Spleen (tissue), 11 donors: ENCODE measurements around the gene CST9L. TPM values are rescaled to one million over a fixed set of nuclear protein-coding genes. Genes with fewer than 3 reads are reported as not detected.

ENCODE experiments used
- DNase-seq: peaks from one replicate; pipeline ENCODE4 v3.0.0-alpha.2; 2020
- H3K27ac ChIP-seq, 8 donors: fragments of 200-600 bp; sonication (generic) in 7 of 8; 1 replicate in 4 of 8; 2 replicates in 4 of 8; pipeline versions ENCODE4 v1.5.0 to v1.8.0; 2016 to 2021; ENCODE audit warnings: inconsistent platforms in 4 of 8, mild to moderate bottlenecking in 4 of 8, moderate library complexity in 1 of 8
- H3K27me3 ChIP-seq, 7 donors: fragments of 200-600 bp; sonication (generic) in 6 of 7; replicated peaks in 1 of 7; 1 replicate in 4 of 7; 2 replicates in 3 of 7; pipeline versions ENCODE4 v1.5.0 to v1.8.0; 2016 to 2021; ENCODE audit warnings: inconsistent platforms in 3 of 7, mild to moderate bottlenecking in 1 of 7
- H3K36me3 ChIP-seq, 6 donors: fragments of 200-600 bp; sonication (generic) in 5 of 6; 1 replicate in 4 of 6; 2 replicates in 2 of 6; pipeline versions ENCODE4 v1.5.0 to v1.8.0; 2016 to 2021; ENCODE audit warnings: inconsistent platforms in 2 of 6
- H3K4me1 ChIP-seq, 6 donors: fragments of 200-600 bp; sonication (generic) in 5 of 6; 1 replicate in 3 of 6; 2 replicates in 3 of 6; pipeline versions ENCODE4 v1.5.0 to v1.8.0; 2016 to 2021; ENCODE audit warnings: inconsistent platforms in 3 of 6
- H3K4me3 ChIP-seq, 8 donors: fragments of 200-600 bp; sonication (generic) in 7 of 8; 1 replicate in 4 of 8; 2 replicates in 4 of 8; pipeline versions ENCODE4 v1.5.0 to v1.8.0; 2016 to 2021; ENCODE audit warnings: inconsistent platforms in 4 of 8, mild to moderate bottlenecking in 4 of 8, moderate library complexity in 2 of 8
- H3K9me3 ChIP-seq, 8 donors: fragments of 200-600 bp; sonication (generic) in 7 of 8; 1 replicate in 4 of 8; 2 replicates in 4 of 8; pipeline versions ENCODE4 v1.5.0 to v1.8.0; 2016 to 2021; ENCODE audit warnings: inconsistent platforms in 4 of 8
- POLR2A ChIP-seq, 3 donors: fragments of 450-650 bp; IDR thresholded peaks; one replicate each; pipeline ENCODE4 v1.5.1; 2017; ENCODE audit warnings: antibody characterized with exemption in 3 of 3, mild to moderate bottlenecking in 1 of 3
- POLR2AphosphoS5 ChIP-seq, 3 donors: sonication (generic); formaldehyde crosslinking; IDR thresholded peaks; one replicate each; pipeline ENCODE4 v1.5.1; 2017; ENCODE audit warnings: antibody characterized with exemption in 3 of 3
- WGBS, 5 donors: extraction: QIAGEN DNeasy Blood & Tissue Kit in 3 of 5; methylation state at CpG; one replicate each; pipeline versions ENCODE4 v1.1.5 to v1.1.7; 2013 to 2018; 5-methylcytosine and 5-hydroxymethylcytosine counted together
- intact Hi-C: fragments of 100-400 bp; cut with DNase I; formaldehyde crosslinking; loops from one replicate; pipeline ENCODE4 v1.15.0; 2023; ENCODE audit warnings: low total_unique reads
- polyA plus RNA-seq, 3 donors: library from polyadenylated mRNA; stranded (reverse); fragments of 200-250 nt; gene quantifications; one replicate each; pipeline ENCODE4 v1.2.1, GENCODE V29; 2013
- total RNA-seq, 7 donors: library from RNA; depleted of rRNA in 3 of 7; stranded (reverse); fragments of >200 nt in 3 of 7; fragmentation: NEBNext Ultra II Directional in 4 of 7; extraction: Animal tissue kit (Norgen Biotek cat#: 25700) in 4 of 7; gene quantifications; one replicate each; pipeline versions ENCODE4 v1.1.0 to v1.2.1, GENCODE V29; 2016 to 2021
- TF ChIP-seq, protein P1 (sequence below), 11 experiments: fragments of 200-600 bp in 7 of 11; fragments of 450-650 bp in 4 of 11; sonication (generic) in 4 of 11; IDR thresholded peaks in 8 of 11; conservative IDR thresholded peaks in 3 of 11; 1 replicate in 7 of 11; 2 replicates in 4 of 11; pipeline versions ENCODE4 v1.4.0 to v1.8.0; 2016 to 2021; ENCODE audit warnings: antibody characterized with exemption in 11 of 11, inconsistent platforms in 4 of 11, mild to moderate bottlenecking in 1 of 11
- donor health status: healthy with polysubstance abuse.
- donor health status: DM: no; HTN: no; CAD: no; lungs with moderate emphysema.
- donor health status: DM: no; HTN: no; CAD: no.
- donor health status: Bipolar disorder and iron deficiency.
- donor health status: healthy.
- donor health status: DM: no; HTN: no; CAD: no.
- donor health status: DM: yes; HTN: yes; CAD: no.

CST9L gene
- total and polyA plus RNA-seq, 10 donors = not detected

DNA sequence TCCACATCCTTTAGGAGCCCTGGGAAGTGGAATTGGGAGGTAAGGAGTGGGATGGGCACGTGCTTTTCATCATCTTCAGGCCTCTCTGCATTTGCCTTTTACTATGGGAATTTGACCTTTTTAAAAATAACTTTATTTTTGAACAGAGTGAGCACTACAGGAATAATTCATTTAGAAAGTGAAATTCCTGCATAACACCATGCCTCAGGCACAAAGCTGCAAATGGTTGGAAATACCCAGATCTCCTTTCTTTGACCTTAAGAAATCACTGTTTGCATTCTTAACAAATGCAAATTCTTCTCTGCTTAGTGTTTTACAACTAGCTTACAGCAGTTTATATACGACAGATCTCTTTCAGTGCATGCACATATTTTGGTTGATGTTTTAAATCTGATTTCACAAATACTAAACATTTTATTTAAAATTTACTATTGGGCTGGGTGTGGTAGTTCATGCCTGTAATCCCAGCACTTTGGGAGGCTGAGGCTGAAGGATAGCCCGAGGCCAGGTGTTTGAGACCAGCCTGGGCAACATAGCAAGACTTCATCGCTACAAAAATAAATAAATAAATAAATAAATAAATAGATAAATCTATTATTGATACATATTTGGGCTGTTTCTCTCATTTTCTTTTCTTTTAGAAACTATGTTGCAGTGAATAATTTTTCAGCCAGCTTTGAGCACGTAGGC, 52.9 kb downstream of the CST9L start:
- Histone ChIP-seq H3K4me1 (no peaks in the 10 kb centered on the region), H3K9me3 (no peaks in the 10 kb centered on the region), H3K4me3 (no peak overlapping the region), H3K36me3 (no peaks in the 10 kb centered on the region), H3K27me3 (no peaks in the 10 kb centered on the region), H3K27ac (no peak overlapping the region)
- DNase-seq = no peak
- intact Hi-C loops = no loop called here
- TF ChIP-seq POLR2AphosphoS5 (IDR thresholded peaks at IDR 0.05) (no peak), POLR2A (IDR thresholded peaks at IDR 0.05) (no peak)
- TF ChIP-seq, protein P1, sequence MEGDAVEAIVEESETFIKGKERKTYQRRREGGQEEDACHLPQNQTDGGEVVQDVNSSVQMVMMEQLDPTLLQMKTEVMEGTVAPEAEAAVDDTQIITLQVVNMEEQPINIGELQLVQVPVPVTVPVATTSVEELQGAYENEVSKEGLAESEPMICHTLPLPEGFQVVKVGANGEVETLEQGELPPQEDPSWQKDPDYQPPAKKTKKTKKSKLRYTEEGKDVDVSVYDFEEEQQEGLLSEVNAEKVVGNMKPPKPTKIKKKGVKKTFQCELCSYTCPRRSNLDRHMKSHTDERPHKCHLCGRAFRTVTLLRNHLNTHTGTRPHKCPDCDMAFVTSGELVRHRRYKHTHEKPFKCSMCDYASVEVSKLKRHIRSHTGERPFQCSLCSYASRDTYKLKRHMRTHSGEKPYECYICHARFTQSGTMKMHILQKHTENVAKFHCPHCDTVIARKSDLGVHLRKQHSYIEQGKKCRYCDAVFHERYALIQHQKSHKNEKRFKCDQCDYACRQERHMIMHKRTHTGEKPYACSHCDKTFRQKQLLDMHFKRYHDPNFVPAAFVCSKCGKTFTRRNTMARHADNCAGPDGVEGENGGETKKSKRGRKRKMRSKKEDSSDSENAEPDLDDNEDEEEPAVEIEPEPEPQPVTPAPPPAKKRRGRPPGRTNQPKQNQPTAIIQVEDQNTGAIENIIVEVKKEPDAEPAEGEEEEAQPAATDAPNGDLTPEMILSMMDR (IDR thresholded peaks at IDR 0.05 in 8 of 11, conservative IDR thresholded peaks at IDR 0.05 in 3 of 11) = no peak
- 73 to 84% (median 83%) methylated on average over 5 of the region's 5 CpGs for WGBS, 5 donors

DNA sequence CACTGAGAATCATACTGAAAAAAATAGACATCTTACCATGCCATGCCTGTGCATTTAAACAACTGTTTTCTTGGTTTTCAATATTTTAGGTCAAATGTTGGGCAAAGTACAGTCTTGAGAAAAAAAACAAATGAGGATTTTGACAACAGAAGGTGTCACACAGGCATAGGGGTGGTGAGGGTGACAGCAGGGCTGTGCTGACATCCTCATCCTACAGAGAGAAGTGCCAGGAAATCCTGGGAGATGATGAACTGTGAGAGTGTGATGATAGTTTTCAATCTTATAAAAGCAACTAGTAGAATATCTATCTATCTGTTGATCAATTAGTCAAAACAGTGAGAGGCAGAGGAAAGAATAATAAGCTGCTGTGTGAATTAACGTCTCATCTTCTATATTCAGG, 53.4 kb downstream of the CST9L start:
- no peak for DNase-seq
- Histone ChIP-seq H3K9me3 (no peaks in the 10 kb centered on the region), H3K36me3 (no peaks in the 10 kb centered on the region), H3K4me1 (no peaks in the 10 kb centered on the region), H3K4me3 (no peak overlapping the region), H3K27ac (no peak overlapping the region), H3K27me3 (no peaks in the 10 kb centered on the region)
- intact Hi-C loops = no loop called here
- TF ChIP-seq, protein P1 (IDR thresholded peaks at IDR 0.05 in 8 of 11, conservative IDR thresholded peaks at IDR 0.05 in 3 of 11) = no peak
- no peak for TF ChIP-seq POLR2AphosphoS5 (IDR thresholded peaks at IDR 0.05)
- no peak for TF ChIP-seq POLR2A (IDR thresholded peaks at IDR 0.05)
- 53 to 69% (median 56%) methylated on average over 1 of the region's 1 CpG for WGBS, 5 donors

Other genes with a start within 250 kb of the CST9L start
- gene NXT1, start 217.7 kb downstream of the CST9L start, total RNA-seq = 10 to 100 TPM; 14.6 to 35.8 (median 22.6) TPM
- 10 to 100 TPM; 19.7 to 37.4 (median 33.5) TPM for gene NXT1, start 217.7 kb downstream of the CST9L start, polyA plus RNA-seq
- 10 to 100 TPM; 10.5 to 17.0 (median 12.0) TPM for gene GZF1, start 206.3 kb downstream of the CST9L start, total RNA-seq
- gene GZF1, start 206.3 kb downstream of the CST9L start, polyA plus RNA-seq = 1 to 10 TPM; 3.3 to 5.6 (median 3.8) TPM
- 10 to 100 TPM; 11.3 to 31.9 (median 16.2) TPM for gene NAPB, start 147.0 kb downstream of the CST9L start, total RNA-seq
- gene NAPB, start 147.0 kb downstream of the CST9L start, polyA plus RNA-seq = 1 to 10 TPM; 3.4 to 6.9 (median 4.5) TPM
- gene CSTL1, start 128.8 kb downstream of the CST9L start, total RNA-seq = not detected
- gene CSTL1, start 128.8 kb downstream of the CST9L start, polyA plus RNA-seq = not detected
- gene CST11, start 115.6 kb downstream of the CST9L start, total RNA-seq = not detected
- gene CST11, start 115.6 kb downstream of the CST9L start, polyA plus RNA-seq = not detected
- gene CST8, start 77.4 kb downstream of the CST9L start, total RNA-seq = not detected
- not detected for gene CST8, start 77.4 kb downstream of the CST9L start, polyA plus RNA-seq
- gene CST9, start 37.4 kb upstream of the CST9L start, total RNA-seq = not detected
- not detected for gene CST9, start 37.4 kb upstream of the CST9L start, polyA plus RNA-seq
- 1,000 to 10,000 TPM in 3 of 7 donors, 100 to 1,000 TPM in 4; 501 to 1,082 (median 830) TPM for gene CST3, start 69.5 kb upstream of the CST9L start, total RNA-seq
- gene CST3, start 69.5 kb upstream of the CST9L start, polyA plus RNA-seq = 100 to 1,000 TPM; 199 to 272 (median 267) TPM
- gene CST4, start 120.6 kb upstream of the CST9L start, total RNA-seq = not detected
- not detected for gene CST4, start 120.6 kb upstream of the CST9L start, polyA plus RNA-seq
- gene CST1, start 182.5 kb upstream of the CST9L start, total RNA-seq = not detected
- not detected for gene CST1, start 182.5 kb upstream of the CST9L start, polyA plus RNA-seq